Activated CD8-positive, alpha-beta memory T cell treated with anti-CD3 and anti-CD28 coated beads for 24 hours (primary cell): Measurements from ENCODE around the gene SLC12A8.
A peak's percentile ranks its signal among the peaks of the same experiment; 100 is the strongest.

Experiments used
- DNase-seq: peaks from one replicate; pipeline ENCODE4 v3.0.0-alpha.2; 2020

The SLC12A8 gene

DNA sequence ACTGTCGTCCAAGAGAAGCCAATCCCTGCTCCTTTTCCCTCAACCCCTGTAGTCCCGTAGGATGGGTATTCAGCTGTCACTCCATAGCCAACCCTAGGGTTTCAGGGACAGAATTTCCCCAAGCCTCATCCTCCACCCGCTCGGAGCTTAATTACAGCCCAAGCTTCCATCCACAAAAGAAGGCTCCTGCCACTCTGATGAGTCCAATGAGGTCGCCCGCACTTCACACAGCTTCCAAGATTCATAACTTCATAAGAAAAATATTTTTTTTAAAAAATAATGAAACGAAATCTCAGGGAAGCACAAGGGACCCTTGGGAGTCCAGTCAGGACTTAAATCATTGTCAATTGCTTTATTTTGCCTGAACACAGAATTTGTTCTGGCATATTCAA, 75.6 kb downstream of the SLC12A8 start:
- DNase-seq, result no peak

GRCh38 chr3:125136515-125136914, 76.0 kb downstream of the SLC12A8 start:
- no peak for DNase-seq

DNA sequence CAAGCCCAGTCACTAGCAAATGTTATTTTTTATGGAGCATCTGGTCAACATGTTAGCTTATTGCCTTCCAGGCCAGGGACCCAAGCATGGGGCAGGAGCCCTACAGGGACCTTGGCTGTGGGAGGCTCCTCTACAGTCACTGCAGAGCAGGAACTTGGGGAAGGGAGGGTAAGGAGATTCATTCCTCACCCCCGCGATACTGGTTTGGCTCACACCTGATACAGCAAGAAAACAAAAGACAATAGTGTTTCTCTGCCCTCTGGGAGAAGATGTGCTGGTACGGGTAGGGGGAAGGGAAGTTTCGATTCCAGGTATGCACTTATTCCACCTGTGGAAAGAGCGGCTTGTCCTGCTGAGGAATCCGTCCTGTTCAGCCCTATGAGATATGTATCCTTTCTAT, 77.6 kb downstream of the SLC12A8 start:
- DNase-seq, result no peak

- DNase-seq, result no peak
Measured at GRCh38 chr3:125132815-125133214, 79.7 kb downstream of the SLC12A8 start.

- DNase-seq, result no peak
Measured at GRCh38 chr3:125129512-125129997, 83.0 kb downstream of the SLC12A8 start.

- DNase-seq, result no peak
Measured at GRCh38 chr3:125128861-125129501, 83.6 kb downstream of the SLC12A8 start.

- DNase-seq, result no peak
Measured at GRCh38 chr3:125126323-125126722, 86.2 kb downstream of the SLC12A8 start.

- DNase-seq, result no peak
Measured at GRCh38 chr3:125125821-125126245, 86.7 kb downstream of the SLC12A8 start.

DNA sequence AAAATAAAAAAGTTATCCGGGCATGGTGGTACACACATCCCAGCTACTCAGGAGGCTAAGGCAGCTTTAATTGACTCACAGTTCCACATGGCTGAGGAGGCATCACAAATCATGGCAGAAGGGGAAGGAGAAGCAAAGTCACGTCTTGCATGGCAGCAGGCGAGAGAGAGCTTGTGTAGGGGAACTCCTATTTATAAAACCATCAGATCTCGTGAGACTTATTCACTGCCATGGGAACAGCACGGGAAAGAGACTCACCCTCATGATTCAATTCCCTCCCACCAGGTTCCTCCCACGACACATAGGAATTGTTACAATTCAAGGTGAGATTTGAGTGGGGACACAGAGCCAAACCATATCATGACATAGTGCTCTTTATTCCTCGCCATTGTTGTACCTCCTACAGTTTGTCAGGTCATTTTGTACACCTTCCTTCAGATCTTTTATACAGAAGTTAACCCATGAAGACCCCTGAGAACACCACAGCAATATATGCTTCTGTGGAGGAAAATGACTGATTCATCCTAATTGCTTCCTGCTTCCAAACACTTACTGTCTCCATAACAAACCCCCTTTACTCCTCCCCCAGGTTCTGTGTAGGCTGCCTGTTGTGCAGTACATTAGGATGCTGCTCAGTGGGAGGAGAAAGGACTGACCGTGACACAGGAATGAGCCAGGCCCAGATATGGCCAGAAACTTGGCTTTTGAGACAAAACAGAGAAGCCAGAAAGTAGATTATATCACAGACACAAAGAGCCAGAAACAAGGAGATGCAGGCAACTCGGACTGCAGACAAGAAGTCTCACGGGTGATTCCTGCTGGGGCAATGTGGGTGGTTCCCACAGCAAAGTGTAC, 88.9 kb downstream of the SLC12A8 start:
- DNase-seq, result peak; percentile 51

DNA sequence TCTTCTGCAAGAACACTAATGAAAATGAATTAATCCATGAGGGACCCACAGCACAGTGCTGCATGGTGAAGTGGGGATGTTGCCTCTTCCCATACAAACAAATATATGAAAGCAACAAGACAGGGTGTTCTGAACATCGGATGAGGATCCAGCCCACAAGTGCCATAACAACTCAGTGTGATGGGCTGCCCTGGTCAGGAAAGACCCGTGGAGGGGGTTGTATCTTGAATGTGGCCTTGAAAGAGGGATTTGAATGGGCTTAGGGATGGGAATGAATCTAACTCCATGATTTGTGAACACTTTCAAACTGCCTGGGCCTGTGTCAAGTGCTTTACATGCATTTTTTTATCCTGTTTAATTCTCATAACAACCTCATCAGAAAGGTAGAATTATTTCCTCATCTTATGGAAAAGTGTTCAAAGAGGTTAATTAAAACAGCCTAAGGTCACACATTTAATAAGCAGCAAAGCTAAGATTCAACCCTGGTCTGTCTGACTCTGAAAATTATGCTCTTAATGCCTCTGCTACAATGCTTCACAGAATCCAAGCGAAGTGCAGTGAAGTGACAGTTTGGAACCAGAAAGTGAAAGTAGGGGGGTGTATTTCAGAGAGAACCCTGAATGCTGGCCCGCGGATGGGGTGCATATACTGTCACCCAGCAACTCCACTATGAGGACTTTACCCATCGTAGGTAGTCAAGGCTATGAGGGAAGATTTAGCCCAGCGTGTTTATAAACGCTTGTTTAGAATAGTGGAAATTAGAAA, 91.1 kb downstream of the SLC12A8 start:
- no peak for DNase-seq

DNA sequence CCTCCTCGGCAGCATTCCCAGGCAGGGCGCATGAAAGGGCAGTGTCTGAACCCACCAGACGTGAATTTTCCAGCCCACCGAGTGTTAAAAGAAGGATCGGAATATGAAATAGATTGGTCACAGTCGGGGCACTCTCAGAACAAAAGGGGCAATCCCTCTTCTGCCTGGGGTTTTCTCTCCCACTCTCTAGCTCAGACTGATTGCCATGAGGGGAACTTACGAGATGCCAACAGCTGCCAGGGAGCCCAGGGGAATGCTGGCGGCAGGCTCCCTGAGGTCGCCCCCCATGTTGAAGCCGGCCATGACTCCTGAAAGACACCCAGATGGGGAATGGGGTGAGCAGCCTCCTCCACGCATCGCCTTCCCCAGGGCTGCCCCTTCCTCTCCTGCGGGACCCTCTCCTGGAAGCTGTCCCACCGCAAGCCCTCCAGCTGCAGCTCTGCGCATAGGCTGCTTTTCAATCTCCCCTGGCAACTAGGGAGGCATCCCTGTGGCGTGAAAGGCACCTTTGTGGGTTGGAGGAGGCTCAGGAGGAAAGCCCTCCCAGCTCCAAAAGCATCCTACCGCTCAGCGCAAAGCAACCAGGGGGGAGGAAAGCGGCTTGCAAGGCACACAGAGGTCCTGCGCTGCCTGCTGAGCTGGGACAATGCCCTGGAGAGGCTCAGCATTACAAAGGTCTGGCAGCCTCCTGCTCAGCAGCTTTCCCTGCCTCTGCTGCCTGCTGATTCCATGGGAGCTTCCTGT, 92.0 kb downstream of the SLC12A8 start:
- no peak for DNase-seq

GRCh38 chr3:125119752-125120378, 92.7 kb downstream of the SLC12A8 start:
- no peak for DNase-seq

- DNase-seq, result no peak
Measured at GRCh38 chr3:125118600-125118999, 93.9 kb downstream of the SLC12A8 start.

- no peak for DNase-seq
Measured at GRCh38 chr3:125117631-125118191, 94.8 kb downstream of the SLC12A8 start.

GRCh38 chr3:125116311-125117080, 96.1 kb downstream of the SLC12A8 start:
- DNase-seq, result no peak

DNA sequence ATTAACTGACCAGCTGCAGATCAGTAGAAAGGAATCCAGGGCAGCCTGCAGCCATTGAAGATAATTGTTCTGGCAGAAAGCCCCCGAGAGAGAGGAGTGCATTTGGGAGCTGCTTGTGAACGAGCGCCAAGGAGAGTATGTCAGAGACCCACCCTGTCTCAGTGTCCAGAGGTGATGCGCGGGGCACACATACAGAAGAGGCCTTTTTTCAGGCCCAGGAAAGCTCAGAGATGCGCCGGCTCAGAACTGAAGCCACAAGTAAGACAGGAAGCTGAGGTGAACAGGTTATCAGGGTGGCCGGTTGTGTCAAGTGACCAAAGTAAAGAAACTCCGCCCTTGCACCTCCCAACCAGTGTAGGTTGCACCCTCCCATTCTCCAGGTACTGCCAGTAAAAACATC, 96.9 kb downstream of the SLC12A8 start:
- no peak for DNase-seq

DNA sequence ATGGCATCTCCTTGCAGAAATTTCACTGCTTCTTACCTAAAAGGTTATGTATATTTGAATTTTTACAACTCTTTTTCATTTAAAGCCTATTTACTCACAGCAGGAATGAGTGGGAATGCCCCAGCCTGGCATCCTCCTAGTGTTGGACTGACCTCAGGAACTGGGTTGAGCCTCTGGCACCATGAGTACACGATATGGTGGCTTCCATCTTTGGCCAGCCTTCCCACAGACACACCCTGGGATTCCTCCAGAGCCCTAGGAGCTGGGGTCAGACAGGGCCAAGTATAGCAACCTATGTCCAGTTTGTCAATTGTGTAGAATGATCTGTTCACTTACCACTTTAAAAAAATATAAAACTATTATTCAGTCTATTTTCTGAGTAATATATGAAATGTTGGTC, 99.6 kb downstream of the SLC12A8 start:
- no peak for DNase-seq

DNA sequence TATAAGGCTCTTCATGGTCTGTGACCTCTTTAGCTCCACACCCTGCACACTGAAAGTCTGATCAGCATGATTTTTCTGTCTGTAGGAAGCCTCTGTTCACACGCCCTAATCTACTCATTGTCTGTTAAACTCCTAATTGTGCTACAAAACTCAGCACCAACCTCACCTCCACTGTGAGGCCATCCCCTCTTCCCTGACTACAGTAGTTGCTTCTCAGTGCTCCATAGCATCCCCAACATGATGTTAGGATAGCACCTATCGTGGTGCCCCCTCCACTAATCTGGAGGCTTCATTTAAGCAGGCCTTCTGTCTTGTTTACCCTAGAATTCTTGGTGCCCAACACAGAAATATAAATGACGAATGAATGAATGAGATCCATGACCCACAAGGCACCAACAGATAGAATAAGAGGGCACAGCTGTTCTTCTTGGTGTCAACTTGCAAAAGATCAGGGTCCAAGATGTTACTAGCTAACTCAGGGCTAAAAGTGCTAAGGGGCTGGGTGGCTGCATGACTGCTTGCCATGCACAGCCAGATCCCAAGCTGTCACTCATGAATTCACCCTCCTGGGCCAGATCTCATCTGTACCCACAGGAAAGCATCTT, 101.6 kb downstream of the SLC12A8 start:
- DNase-seq, result no peak

DNA sequence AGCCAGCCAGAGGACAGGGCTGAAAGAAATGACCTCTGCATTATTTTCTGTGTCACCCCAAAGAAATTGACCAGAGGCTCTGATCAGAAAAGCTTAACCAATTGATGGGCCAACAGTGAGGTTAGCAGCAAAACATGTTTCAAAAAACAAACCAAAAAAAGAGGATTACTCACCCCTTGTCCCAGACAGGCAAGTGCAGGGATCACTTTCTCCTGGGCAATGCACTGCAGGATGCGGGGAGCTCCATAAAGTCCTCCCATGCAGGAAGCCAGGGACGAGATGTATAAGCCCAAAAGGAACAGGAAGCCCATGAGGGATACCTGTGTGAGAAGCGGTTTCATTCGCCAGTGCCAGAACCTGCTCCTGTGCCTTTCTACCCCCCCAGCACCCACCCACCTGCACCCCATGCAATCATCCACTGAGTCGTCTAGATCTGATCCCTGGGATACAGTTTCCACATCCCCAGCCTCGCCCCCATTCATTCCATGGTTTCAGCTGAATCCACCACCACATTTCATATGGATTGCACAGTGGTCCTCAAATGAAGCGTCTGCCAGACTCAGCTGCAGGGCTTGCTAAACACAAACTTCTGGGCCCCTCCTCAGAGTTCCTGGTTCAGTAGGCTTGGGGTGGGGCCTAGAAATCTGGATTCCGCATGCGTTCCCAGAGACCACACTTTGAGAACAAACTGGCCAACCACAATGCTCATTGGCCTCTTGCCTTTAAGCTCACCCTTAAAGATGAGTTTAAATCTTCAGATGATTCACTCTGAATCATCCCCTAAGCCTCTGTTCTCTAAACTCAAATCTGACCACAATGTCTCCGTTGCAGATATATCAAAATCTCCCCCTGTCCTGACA, 102.3 kb downstream of the SLC12A8 start:
- DNase-seq, result peak; percentile 73

GRCh38 chr3:125109536-125109925, 103.0 kb downstream of the SLC12A8 start:
- no peak for DNase-seq
